IMR-90 (cell line): Measurements from ENCODE around the gene NR1H4. TPM values are rescaled to one million over a fixed set of nuclear protein-coding genes. Genes with fewer than 3 reads are reported as not detected.

Experiments
- ATAC-seq: fragments of 200-7000 bp; cut with Tn5 transposase; 2 replicates; pipeline ENCODE4 v1.9.1; 2020; ENCODE audit warnings: low read depth, mild to moderate bottlenecking, moderate library complexity
- BruUV-seq: library from RNA; stranded (reverse); fragments of 400-500 nt; replicated peaks from 2 replicates; lab custom pipeline; 2021; lab: Mats Ljungman, UMichigan
- CTCF ChIA-PET: fragments of 300-600 bp; formaldehyde crosslinking; extraction: SDS; loops from one replicate; lab custom pipeline; 2021; ENCODE audit warnings: antibody characterized with exemption; lab: Yijun Ruan, JAX
- POLR2A ChIA-PET: fragments of 300-600 bp; sonication (Branson Sonifier 250); formaldehyde crosslinking; loops from one replicate; lab custom pipeline; 2022; ENCODE audit warnings: antibody characterized with exemption; ENCODE audit not compliant: unreplicated experiment; lab: Charles Lee
- DNase-seq: peaks from one replicate; pipeline ENCODE4 v3.0.0; 2013
- H2AFZ ChIP-seq: replicated peaks from 2 replicates; pipeline ENCODE3; 2013; ENCODE audit warnings: low read length, mild to moderate bottlenecking; ENCODE audit not compliant: poor library complexity
- H2AK5ac ChIP-seq: 2 replicates; pipeline ENCODE4 v1.6.1; 2013; ENCODE audit warnings: low read depth, low read length, inconsistent platforms
- H2AK9ac ChIP-seq: replicated peaks from 2 replicates; pipeline ENCODE3; 2013; ENCODE audit warnings: mild to moderate bottlenecking, low read depth, low read length, moderate library complexity; ENCODE audit not compliant: poor library complexity
- H2BK120ac ChIP-seq: 2 replicates; pipeline ENCODE4 v1.6.1; 2013; ENCODE audit warnings: low read depth, low read length, inconsistent platforms
- H2BK15ac ChIP-seq: 3 replicates; pipeline ENCODE4 v1.6.1; 2013; ENCODE audit warnings: low read depth, low read length, inconsistent platforms
- H2BK20ac ChIP-seq: 2 replicates; pipeline ENCODE4 v1.6.1; 2013; ENCODE audit warnings: low read depth, mild to moderate bottlenecking, inconsistent platforms, low read length, moderate library complexity
- H2BK5ac ChIP-seq: 2 replicates; pipeline ENCODE4 v1.6.1; 2013; ENCODE audit warnings: mild to moderate bottlenecking, low read depth, low read length, inconsistent platforms; ENCODE audit not compliant: poor library complexity, severe bottlenecking
- H3K14ac ChIP-seq: replicated peaks from 2 replicates; pipeline ENCODE4 v1.6.1; 2013; ENCODE audit warnings: low read depth, low read length, inconsistent platforms
- H3K18ac ChIP-seq: 2 replicates; pipeline ENCODE4 v1.6.1; 2013; ENCODE audit warnings: low read depth, low read length, control low read depth
- H3K23ac ChIP-seq: 2 replicates; pipeline ENCODE4 v1.6.1; 2013; ENCODE audit warnings: low read depth, low read length, inconsistent platforms
- H3K27ac ChIP-seq: 2 replicates; pipeline ENCODE4 v1.5.1; 2013; ENCODE audit warnings: mild to moderate bottlenecking, control low read depth, low read length; ENCODE audit not compliant: insufficient read depth
- H3K27me3 ChIP-seq: 2 replicates; pipeline ENCODE4 v1.6.1; 2013; ENCODE audit warnings: low read length; ENCODE audit not compliant: control insufficient read depth, insufficient read depth
- H3K36me3 ChIP-seq: 2 replicates; pipeline ENCODE4 v1.6.1; 2013; ENCODE audit warnings: low read length, mixed read lengths; ENCODE audit not compliant: control insufficient read depth, insufficient read depth
- H3K4ac ChIP-seq: 2 replicates; pipeline ENCODE4 v1.6.1; 2013; ENCODE audit warnings: low read depth, low read length, inconsistent platforms
- H3K4me1 ChIP-seq: 2 replicates; pipeline ENCODE4 v1.6.1; 2013; ENCODE audit warnings: low read length, mixed read lengths; ENCODE audit not compliant: control insufficient read depth, insufficient read depth
- H3K4me2 ChIP-seq: 2 replicates; pipeline ENCODE4 v1.6.1; 2013; ENCODE audit warnings: low read depth, mild to moderate bottlenecking, control low read depth, low read length, moderate library complexity
- H3K4me3 ChIP-seq: 2 replicates; pipeline ENCODE4 v1.5.1; 2013; ENCODE audit warnings: low read depth, mild to moderate bottlenecking, control low read depth, low read length, moderate library complexity; ENCODE audit not compliant: insufficient read depth
- H3K56ac ChIP-seq: 2 replicates; pipeline ENCODE4 v1.6.1; 2013; ENCODE audit warnings: low read length, inconsistent platforms; ENCODE audit not compliant: insufficient read depth; ENCODE audit errors: extremely low read depth
- H3K79me1 ChIP-seq, 2 experiments: 2 replicates each; pipeline ENCODE4 v1.6.1; 2013; ENCODE audit warnings: low read length in 2 of 2, inconsistent platforms in 1 of 2, low read depth in 1 of 2
- H3K9ac ChIP-seq: 2 replicates; pipeline ENCODE4 v1.6.1; 2013; ENCODE audit warnings: low read depth, low read length, control low read depth
- H3K9me1 ChIP-seq: 2 replicates; pipeline ENCODE4 v1.6.1; 2013; ENCODE audit warnings: low read length, inconsistent platforms; ENCODE audit not compliant: insufficient read depth
- H3K9me3 ChIP-seq: 2 replicates; pipeline ENCODE4 v1.6.1; 2013; ENCODE audit warnings: low read length; ENCODE audit not compliant: control insufficient read depth, insufficient read depth
- H4K20me1 ChIP-seq: 2 replicates; pipeline ENCODE4 v1.6.1; 2013; ENCODE audit warnings: low read length, inconsistent platforms; ENCODE audit not compliant: insufficient read depth
- H4K5ac ChIP-seq: 2 replicates; pipeline ENCODE4 v1.6.1; 2013; ENCODE audit warnings: mild to moderate bottlenecking, low read depth, low read length, control low read depth
- H4K8ac ChIP-seq, 2 experiments: 2 replicates each; pipeline ENCODE4 v1.6.1; 2013; ENCODE audit warnings: low read depth in 2 of 2, low read length in 2 of 2, control low read depth in 1 of 2, inconsistent platforms in 1 of 2
- H4K91ac ChIP-seq: 2 replicates; pipeline ENCODE4 v1.6.1; 2013; ENCODE audit warnings: low read depth, low read length, inconsistent platforms; ENCODE audit not compliant: insufficient read depth
- BHLHE40 ChIP-seq: fragments of 150-350 bp; IDR thresholded peaks from 2 replicates; pipeline ENCODE4 v1.6.1; 2016; ENCODE audit warnings: mild to moderate bottlenecking, low read depth, low read length
- CHD1 ChIP-seq: IDR thresholded peaks from 2 replicates; pipeline ENCODE4 v1.6.1; 2012; ENCODE audit warnings: low read depth, low read length, improper control_type of control experiment
- CTCF ChIP-seq: conservative IDR thresholded peaks from 2 replicates; pipeline ENCODE4 v1.5.1; 2012; ENCODE audit warnings: mild to moderate bottlenecking, low read depth, low read length, improper control_type of control experiment
- FOS ChIP-seq: fragments of 150-350 bp; IDR thresholded peaks from 2 replicates; pipeline ENCODE4 v1.6.1; 2016; ENCODE audit warnings: low read depth, low read length
- MXI1 ChIP-seq: IDR thresholded peaks from 2 replicates; pipeline ENCODE4 v1.6.1; 2012; ENCODE audit warnings: low read depth, mild to moderate bottlenecking, low read length, moderate library complexity, borderline replicate concordance
- NFE2L2 ChIP-seq: fragments of 150-350 bp; IDR thresholded peaks from 2 replicates; pipeline ENCODE4 v1.6.1; 2016; ENCODE audit warnings: low read depth, mild to moderate bottlenecking, low read length
- POLR2A ChIP-seq: IDR thresholded peaks from 2 replicates; pipeline ENCODE4 v1.6.1; 2012; ENCODE audit warnings: mild to moderate bottlenecking, low read depth, low read length
- SMC3 ChIP-seq: fragments of 150-350 bp; IDR thresholded peaks from 2 replicates; pipeline ENCODE4 v1.6.1; 2016; ENCODE audit warnings: low read depth, mild to moderate bottlenecking, antibody characterized with exemption, low read length, moderate library complexity
- dilution Hi-C: fragments of 300-500 bp; cut with HindIII; formaldehyde crosslinking; loops from one replicate; pipeline ENCODE4 v1.14.3; 2018; ENCODE audit warnings: low sequenced_read_pairs; ENCODE audit not compliant: unreplicated experiment
- in situ Hi-C: fragments of 300-500 bp; cut with MboI; formaldehyde crosslinking; loops from 3 replicates; pipeline ENCODE4 v1.14.3; 2019; ENCODE audit warnings: low sequenced_read_pairs, inconsistent platforms, mixed read lengths
- intact Hi-C: fragments of 100-400 bp; cut with micrococcal nuclease; formaldehyde crosslinking; loops from 2 replicates; pipeline ENCODE4 v1.10.0; 2022
- polyA plus RNA-seq, 3 experiments: library from polyadenylated mRNA; depleted of rRNA; stranded (reverse); fragments of >200 nt; gene quantifications; 2 replicates each; pipeline ENCODE4 v1.2.3, GENCODE V29; 2012; ENCODE audit warnings: low replicate concordance in 1 of 3
- total RNA-seq: library from RNA; depleted of rRNA; stranded (reverse); fragments of >200 nt; gene quantifications from 2 replicates; pipeline ENCODE4 v1.2.3, GENCODE V29; 2012

Gene NR1H4
- total and polyA plus RNA-seq, 2 of the 4 experiments (the other 2 are of a cell fraction) = not detected

GRCh38 chr12:100468126-100468525 lies 5.5 kb upstream of the NR1H4 start:
- H4K5ac ChIP-seq = no peak overlapping the region
- dilution Hi-C loops = no loop called here
- CTCF ChIA-PET = no interaction called here
- no peak overlapping the region for H4K8ac ChIP-seq
- H3K18ac ChIP-seq = no peak overlapping the region
- peaks cover 8% of the 10 kb centered on the region for H3K27me3 ChIP-seq
- H4K91ac ChIP-seq = no peak overlapping the region
- no peak overlapping the region for H2AK5ac ChIP-seq
- H3K4me1 ChIP-seq = no peaks in the 10 kb centered on the region
- H2BK5ac ChIP-seq = no peak overlapping the region
- no TSS peak for BruUV-seq
- H3K9me3 ChIP-seq = no peaks in the 10 kb centered on the region
- no peak overlapping the region for H2BK120ac ChIP-seq
- intact Hi-C loops = no loop called here
- H2BK15ac ChIP-seq = no peak overlapping the region
- H3K23ac ChIP-seq = no peak overlapping the region
- no peak for DNase-seq
- no peaks in the 10 kb centered on the region for H4K20me1 ChIP-seq
- H3K56ac ChIP-seq = no peak overlapping the region
- no peak overlapping the region for H3K4me2 ChIP-seq
- in situ Hi-C loops = no loop called here
- no peak for ATAC-seq
- TF ChIP-seq BHLHE40 (no peak), POLR2A (no peak), SMC3 (no peak), FOS (no peak), CTCF (no peak), MXI1 (no peak), CHD1 (no peak), NFE2L2 (no peak)
- H3K14ac ChIP-seq = no peak overlapping the region
- H3K4ac ChIP-seq = no peak overlapping the region
- no peak overlapping the region for H3K4me3 ChIP-seq
- no peak overlapping the region for H2BK20ac ChIP-seq
- POLR2A ChIA-PET = no interaction called here
- H2AFZ ChIP-seq = no peak overlapping the region
- H3K36me3 ChIP-seq = no peaks in the 10 kb centered on the region
- no peaks in the 10 kb centered on the region for H3K9me1 ChIP-seq
- H2AK9ac ChIP-seq = no peak overlapping the region
- no peaks in the 10 kb centered on the region for H3K79me1 ChIP-seq
- no peak overlapping the region for H3K27ac ChIP-seq
- H3K9ac ChIP-seq = no peak overlapping the region
